Measurements from ENCODE around the gene MOB3C. TPM values are rescaled to one million over a fixed set of nuclear protein-coding genes. Genes with fewer than 3 reads are reported as not detected.

MOB3C gene
- total RNA-seq, 1 donor from 2014 or later, result 2.2 TPM

DNA sequence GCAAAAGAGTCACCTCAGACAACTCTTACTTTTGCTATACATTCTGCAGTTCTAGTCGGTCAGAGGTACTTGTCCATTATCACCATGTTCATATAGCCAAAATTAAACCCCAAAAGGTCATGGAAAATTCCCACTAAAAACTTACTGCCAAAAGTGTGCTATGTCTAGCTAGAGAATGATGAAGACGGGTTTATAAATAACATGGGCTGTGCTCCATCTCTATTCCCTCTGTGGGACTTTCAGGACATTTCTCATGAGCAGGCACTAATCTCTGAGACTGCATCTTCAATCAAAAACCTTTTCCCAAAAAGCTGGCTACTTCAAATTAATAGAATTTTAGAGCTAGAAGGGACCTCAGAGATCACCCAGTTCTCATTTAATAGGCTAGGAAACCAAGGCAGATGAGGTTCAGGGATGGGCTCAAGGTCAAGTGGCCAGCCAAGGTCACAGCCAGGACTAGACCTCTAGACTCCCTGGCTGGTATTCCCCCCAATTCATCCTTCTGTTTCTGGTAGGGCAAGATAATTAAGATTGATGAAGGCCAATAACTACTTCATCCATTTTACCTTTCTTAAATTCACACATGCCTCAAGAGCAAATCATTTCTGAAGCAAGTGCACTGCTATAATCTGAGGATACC is 21.0 kb upstream of the MOB3C start:
- DNase-seq, result no peak

DNA sequence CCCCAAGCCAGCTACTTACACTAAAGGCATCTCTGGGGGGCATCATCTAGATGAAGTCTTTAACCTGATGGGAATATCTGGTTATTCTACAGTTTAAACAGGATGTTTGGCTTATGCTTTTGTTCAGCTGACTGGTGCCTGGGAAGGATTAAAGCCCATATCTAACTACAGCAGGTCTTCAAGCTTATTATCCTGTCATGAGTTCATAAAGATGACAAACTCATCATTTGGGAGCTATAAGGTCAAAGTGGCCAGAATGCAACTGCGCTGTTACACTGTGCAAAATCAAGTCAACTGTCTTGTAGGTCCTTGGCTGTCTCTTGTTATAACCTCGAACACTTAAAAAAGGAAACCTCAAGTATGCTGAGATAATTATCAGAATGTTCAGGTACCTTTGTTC is 18.6 kb upstream of the MOB3C start:
- no peak for DNase-seq

DNA sequence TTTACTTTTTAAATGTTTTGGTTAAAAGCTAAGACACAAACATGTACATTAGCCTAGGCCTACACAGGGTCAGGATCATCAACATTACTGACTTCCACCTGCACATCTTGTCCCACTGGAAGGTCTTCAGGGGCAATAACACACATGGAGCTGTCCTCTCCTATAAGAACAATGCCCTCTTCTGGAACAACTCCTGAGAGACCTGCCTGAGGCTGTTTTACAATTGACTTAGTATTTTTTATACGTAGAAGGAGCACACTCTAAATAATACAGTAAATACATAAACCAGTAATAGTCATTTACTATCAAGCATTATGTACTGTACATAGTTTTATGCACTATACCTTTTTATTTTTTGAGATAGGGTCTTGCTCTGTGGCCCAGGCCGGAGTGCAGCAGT is 14.1 kb upstream of the MOB3C start:
- DNase-seq, result no peak

DNA sequence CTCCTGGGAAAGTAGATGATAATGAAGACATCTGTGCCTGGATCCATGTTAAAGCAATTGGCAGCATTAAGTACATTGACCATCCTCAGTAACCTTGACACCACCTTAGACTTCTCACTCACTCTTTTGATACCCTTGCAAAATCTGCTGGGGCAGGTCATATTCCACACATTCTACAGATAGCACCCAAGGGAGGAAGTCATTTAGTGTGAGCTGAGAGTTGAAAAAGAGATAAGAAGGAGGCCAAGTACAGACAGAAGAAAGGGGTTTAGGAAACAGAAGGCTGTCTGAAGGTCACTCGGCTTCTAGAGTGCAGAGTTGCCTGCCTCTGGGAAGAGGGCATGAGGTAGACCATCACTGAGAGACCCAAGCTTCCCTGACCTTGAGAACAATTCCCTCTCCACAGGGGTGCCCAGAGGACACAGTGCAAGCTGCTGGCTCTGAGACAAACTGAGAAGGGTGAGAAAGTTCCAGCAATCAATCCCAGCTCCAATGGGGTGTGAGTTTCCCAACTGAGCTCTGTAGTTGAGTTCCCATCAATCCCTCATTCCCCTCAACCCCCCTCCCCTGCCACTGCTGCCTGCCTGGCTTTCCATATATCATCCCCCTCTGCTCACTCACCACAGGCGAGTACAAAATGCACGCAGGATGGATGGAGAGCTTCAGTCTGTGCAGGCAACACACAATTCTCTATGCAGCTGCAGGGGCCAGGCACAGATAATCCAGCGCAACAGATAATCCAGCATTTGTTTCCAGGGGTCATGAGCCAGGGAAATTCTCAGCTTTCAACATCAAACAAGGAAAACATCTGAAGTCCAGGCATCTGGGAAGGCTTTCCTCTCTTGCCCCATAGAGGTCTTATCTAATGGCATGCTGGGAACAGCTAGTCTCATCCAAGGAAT is 7.4 kb upstream of the MOB3C start:
- DNase-seq, result no peak

DNA sequence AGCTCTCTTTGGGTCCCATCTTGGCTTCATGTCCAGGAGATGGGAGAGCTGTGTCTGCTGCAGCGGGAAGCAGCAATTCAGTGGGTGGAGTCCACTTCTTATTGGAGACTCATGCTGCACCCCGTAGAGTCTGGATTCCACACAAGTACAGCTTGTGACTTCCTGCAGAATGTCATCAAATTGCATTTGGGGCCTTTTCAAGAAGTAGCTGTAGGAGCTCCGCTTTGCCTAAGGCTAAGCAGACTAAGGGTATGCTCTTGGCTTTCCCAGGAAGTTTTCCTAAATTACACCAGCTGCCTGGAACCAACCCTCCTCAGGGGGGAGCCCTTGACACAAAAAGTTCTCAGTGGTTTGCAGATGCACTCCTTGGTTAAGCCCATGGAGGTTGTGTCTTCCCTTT is 5.7 kb upstream of the MOB3C start:
- DNase-seq, result no peak

DNA sequence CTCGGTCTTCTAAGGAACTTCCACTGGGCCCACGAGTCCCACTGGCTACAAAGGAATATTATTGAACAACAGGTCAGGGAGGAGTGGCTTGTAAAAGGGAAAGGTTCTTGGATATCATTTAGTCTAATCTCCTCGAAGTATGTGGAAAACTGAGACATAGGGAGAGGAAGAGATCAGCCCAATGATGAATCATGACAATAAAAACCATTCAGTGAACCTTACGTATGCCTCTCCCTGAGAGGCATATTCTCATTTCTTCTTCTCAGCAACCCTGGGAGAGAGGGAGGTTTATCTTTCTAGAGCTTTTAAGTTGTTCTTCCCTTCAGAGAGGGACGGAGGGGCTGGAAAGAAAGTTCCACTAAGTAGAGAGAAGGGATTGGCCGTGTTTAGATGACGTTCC is 5.3 kb upstream of the MOB3C start:
- DNase-seq, result no peak

DNA sequence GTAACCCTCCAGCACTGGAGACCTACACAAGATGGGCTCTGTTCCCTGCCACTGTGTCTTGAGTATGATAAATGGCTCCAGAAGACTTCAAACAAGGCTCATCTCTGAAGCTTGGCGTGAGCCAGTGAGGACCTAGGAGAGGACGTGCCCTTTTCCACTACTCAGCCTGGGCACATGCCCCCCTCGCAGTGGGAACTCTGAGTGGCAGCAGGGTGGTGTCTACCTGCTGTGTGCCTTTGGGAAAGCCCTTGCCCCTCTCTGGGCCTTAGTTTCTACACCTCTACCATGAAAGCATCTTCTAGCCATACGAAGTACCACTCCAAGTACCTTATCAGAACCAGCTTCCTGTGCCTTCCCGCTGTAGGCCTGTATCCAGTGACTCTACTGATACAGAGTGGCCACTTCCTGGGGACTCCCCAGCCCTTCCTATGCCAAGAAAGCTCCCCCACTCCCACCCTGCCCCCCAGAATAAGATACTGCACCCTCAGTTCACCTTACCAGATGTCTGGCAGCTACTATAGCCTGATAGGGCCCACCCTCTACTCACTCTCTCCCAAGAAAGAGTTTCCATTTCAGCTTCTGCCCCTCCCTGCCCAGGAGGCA is 3.1 kb upstream of the MOB3C start:
- no peak for DNase-seq

DNA sequence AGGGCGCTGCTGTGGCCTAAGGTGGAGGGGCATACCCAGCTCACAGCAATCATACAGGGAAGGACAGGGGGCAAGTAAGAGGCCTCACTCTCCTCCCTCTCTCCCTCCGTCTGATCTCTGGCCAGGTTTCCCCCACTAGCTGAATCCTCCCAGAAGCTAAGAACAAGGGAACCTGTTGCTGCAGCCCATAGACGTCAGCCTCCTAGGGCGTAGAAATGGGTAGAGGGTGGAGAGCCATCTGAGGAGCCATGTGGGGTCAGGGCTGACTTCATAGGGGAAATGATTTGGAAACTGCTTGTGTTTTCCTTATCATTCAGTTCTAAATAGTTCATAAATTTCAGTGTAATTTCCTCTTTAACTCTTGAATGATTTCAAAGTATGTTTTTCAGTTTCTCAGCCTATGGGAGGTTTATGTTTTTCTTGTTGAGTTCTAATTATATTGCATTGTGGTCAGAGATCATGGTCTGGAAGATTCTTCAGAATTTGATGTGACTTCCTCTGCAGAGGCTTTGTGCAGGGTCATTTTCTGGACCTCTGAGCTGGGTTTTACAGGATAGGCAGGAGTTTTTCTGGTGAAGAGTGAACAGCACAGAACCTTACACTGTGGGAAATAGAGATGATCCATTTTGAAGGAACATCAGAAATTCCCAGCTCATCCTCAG is 2.3 kb upstream of the MOB3C start:
- no peak for DNase-seq

DNA sequence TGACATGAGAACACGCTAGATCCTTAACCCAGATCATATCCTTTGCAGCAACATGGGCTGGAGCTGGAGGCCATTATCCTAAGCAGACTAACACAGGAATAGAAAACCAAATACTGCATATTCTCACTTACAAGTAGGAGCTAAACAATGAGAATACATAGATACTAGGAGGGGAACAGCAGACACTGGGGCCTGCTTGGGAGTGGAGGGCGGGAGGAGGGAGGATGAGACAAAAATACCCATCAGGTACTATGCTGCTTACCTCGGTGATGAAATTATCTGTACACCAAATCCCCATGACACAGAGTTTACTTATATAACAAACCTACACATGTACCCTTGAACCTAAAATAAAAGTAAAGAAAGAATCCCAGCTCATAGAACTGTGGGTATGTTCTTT is 1.2 kb upstream of the MOB3C start:
- no peak for DNase-seq

DNA sequence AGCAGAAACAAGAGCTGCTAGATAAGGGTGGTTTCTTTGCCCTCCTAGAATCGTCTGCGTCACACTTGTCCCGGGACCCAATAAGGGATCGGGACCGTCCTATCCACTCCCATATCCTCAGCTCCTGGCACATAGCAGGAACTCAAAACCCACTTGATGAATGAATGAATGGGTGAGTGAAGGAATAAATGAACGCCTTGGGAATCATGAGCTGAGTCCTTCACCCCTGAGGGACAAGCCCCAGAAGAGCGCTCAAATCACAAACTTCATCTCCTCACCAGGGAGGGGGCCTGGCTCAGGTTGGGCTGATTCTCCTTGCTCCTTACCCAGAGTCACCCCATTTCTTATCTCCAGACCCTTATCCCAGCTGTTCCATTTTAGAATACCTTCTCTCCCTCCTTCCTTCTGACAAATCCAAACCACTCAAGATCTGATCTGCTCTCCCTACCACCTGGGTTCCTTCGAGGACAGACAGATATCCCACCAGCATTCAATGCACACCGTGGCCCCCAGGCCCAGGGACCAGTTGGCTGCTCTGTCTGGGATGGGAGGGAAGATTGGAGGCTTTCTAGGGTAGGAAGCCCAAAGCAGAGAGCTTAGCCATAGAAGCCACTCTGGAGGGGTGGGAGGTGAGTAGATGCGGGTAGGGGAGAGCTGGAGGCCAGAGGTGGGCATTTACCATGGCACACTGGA is 643 bp upstream of the MOB3C start:
- no peak for DNase-seq

DNA sequence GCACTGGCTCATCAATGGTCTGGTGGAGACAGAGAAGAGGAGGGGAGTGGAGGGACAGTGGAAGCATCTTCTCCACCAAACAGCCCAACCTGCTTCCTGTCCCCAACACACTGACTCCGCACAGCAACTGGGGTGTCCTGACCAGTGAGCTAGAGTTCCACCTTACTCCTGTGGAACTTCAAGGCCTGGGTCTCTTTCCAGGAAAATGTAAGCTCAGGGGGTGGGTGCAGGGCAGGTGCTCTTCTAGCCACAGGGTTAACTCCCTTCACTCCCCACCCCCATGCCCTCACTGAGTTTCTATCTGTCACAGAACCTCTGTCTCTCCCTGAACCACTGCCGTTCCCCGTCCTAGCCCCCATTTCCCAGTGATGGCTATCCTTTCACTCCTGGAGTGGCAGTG is 876 bp downstream of the MOB3C start:
- no peak for DNase-seq

DNA sequence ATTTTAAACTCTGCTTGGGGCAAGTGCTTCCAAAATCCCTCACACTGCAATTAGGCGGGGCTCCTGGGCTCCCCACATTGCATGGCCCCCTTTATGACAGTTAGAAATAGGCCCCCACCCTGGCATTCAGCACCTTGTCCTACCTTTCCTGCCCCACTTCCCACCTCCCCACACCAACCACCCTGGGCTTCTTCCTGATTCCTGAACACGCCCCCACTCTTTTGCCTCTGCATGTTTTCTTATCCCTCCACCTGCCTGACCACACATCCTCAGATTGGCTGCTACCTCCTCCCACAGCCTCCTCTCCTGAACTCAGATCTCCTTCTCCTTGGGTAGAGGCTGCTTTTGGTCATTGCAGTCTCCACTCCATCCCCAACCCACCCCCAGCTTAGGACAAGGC is 1.5 kb downstream of the MOB3C start:
- no peak for DNase-seq

DNA sequence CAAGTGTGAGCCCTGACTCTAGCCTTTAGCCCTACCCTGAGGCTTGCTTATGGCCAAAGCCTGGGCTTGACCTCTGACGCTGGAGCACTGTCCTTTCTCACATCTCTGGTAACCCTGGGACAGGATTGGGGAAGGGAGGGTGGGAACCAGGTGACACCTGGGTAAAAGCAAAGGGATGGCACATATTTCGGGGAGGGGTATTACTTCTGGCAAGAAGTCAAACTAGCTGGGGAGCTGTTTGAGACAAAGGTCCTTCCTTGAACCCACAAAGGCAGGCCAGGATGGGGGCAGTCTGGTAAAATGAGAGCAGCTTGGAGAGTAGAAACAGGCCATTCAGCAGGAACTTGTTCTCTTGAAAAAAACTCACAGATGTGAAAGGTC is 2.0 kb downstream of the MOB3C start:
- no peak for DNase-seq

DNA sequence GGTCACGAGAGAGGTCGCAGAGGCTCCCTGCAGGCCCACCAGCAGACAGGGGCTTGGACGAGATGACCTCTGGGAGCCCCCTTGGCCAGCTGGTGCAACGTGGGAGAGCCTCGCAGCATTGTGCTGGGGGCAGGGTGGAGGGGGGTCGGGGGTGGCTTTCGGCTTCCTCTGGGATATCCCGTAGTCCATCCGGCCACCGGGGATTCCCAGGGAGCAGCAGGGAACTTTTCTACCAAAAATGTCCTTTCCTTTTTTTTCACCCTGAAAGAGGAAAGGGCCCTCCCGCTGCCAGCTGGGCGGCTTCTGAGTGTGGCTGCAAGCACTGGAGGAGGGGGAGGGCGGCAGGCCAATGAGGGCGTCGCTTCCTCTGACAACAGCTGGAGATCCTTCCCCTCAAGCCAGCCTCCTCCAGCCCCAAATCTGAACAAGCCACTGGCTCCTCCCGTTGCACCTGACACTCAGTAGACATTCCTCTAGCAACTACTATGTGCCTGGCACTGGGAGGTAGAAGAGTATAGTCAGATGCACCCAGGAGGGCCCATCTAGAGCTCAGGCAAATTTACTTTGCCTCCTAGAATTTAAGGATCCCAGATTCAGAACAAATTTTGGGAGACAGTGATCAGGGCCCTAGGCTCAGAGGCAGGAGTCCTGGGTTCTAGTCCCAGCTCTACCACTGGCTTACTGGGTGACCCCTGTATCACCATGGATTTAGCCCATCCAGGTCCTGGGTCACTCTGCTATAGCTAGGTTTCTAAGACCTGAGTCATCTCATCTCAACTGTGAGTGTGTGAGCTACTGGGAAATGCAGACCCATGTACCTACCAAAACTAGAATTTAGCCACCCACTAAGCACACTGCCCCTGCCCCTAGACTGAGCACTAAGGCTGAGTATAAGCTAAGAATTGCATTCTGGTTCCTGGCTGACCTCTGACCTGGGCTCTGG is 2.7 kb downstream of the MOB3C start:
- DNase-seq, result peak; percentile 23

DNA sequence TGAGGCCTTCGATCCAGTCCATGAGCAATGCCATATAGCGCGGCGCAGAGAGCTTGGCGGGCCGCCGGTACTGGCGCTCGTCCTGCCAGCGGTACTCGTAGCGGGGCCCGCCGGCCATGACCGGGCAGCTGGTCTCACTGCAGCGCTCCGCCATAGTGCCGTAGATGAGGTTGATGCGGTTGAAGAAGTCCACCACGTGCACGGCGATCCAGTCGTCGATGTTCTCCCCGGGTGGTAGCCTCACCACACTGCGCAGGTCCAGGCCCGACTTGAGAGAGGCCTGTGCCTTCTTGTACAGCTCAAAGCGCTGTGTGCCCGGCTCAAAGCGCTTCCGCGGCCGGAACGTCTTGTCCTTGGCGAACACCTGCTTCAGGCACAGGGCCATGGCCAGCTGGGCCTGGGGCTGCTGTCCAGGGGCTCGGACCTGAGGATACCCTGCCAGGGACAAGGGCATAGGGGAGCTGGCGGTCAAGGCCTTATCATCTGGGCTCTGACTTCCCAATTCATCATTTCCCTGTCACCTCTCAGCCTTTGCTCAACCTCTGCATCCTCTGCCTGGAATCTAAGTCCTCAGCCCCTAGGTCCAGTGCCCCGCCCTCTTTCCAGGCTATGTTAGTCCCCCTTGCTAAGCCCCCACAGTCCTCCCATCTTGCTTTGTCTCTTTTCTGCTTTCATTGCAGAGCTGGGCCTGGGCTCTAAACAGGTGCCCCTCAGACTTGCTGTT is 3.5 kb downstream of the MOB3C start:
- no peak for DNase-seq

DNA sequence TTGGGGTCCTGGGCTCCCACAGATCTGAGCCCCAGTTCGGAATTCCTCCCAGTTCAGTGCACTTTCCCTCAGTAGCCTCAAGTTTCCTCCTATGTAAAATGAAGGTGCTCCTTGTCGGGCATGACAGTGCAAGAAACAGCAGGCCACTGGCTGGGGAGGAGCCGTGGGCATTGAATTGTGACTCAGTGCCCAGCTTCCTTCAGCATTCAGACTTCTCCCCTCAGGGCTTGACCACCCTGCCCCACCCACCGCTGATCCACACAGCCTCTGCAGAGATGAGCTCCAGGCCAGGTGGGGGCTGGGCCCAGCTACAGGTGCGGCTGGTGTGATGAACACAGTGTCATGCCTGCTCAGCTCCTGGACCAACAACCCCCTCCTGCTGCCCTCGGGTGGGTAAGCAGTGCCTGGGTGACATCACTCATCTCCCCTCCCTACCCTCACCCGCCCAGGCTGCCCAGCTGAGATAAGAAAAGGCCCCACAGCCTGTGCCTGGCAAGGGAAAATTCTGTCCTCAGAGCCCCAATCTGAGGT is 4.9 kb downstream of the MOB3C start:
- no peak for DNase-seq

DNA sequence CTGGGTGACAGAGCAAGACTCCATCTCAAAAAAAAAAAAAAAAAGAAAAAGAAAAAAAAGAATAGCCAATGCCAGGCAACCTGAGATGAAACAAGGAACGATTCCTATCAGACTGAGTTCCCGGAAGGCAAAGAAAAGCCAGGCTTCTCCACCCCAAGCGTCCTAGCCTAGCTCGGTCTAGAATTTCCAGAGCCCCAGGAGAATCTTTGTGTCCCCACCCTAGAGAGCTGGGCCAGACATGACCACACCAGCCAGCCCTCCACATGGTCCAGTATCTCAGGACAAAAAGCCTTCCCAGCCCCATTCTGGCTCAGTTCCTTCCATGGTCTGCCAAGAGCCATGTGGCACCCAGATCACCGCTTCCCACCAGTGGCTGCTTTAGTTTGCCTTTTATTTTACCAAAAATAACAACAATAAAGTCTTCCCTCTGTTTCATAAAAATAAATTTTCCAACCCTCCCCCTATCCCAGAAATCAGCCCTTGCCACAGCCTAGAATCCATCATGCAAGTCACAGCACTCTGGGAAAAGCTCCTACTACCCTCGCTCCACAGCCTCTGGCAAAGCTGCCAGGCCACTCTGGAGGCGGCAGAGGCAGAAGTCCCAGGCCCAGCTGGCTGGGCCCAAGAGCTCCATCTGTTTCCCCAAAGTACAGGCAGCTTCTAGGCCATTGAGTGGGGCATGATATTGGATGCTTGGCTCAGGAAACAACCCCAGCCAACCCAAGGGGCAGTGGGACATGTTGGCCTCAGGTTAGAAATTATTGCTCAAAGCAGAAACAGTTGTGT is 9.1 kb downstream of the MOB3C start:
- no peak for DNase-seq

DNA sequence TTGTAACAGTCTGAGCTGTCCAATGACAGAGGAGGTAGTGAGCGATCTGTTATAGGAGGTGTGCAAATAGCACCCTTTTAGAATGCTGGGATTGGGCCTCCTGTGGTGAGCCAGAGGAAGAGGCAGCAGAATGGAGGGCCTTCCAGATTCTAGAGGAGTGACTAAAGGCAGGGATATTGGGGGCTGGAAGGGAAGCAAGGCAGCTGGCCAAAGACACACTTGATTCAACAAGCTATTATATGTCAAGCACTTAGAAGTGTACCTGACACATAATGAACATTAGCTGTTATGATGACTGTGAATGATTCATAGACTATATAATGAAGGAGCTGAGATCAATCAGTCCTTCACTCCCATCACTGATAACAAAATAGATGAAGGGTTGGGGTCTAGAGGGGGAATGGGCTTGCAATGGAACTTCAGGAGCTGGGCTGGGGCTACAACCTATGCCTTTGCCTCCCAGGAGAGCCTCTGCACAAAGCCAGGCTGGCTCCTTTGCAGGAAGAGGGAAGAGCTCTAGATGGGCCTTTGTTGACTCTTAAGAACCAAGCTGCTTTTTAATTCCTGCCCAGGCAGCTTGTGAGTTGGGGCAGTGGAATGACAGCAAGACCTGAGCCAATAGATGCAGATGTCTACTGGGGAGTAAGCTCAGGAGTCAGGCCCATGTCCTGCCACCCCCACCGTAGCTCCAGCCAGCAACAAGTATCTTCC is 10.2 kb downstream of the MOB3C start:
- DNase-seq, result no peak

DNA sequence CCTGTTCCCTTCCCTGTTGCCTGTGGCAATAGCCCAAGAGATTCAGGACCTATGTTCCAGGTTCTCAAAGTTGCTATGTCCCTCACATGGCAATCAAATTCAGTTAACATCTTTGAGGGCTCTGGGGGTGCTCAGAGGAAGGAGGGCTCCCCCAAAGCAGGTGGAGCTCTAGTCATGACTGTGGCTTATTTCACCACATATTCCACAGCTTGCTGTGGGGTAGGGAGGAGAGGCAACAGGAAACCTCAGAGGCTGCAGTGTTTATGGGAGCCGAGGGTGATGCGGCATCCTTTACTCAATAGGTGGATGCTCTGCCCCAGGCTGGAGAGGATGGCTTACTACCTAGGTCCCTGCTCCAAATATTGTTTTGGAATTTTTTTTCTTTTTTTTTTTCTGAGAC is 11.4 kb downstream of the MOB3C start:
- DNase-seq, result no peak

Data from occipital lobe (tissue), 2 donors.